ENCODE measurements around the gene DAB2IP. TPM values are rescaled to one million over a fixed set of nuclear protein-coding genes. Genes with fewer than 3 reads are reported as not detected.

DAB2IP gene
- total and polyA plus RNA-seq, 8 donors = 17.5 to 303 (median 45.6) TPM

DNA sequence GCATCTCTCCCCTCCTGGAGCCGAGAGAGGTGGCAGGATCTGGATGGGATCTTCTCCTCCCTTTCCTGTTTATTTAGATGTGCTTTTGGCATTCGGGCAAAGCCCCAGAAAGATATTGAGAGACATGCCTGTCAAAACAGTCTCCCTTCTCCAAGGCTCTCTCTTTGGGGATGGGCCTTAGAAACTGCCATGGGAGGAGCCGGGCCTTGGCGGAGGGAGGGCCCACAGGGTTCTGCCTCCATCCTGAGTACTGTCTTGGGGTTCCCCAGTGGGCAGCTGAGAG lies 41.9 kb downstream of the DAB2IP start:
- Histone ChIP-seq H3K36me3 (peaks cover 0 to 6% (median 0%) of the 10 kb centered on the region in 4 donors), H3K27me3 (peaks cover 0 to 4% (median 0%) of the 10 kb centered on the region in 3 donors), H3K4me1 (peaks cover 10 to 46% (median 35%) of the 10 kb centered on the region in 4 donors), H3K27ac (peak overlapping the region in 4 of 5 donors; percentile 56 to 84 (median 74)), H3K9me3 (no peaks in the 10 kb centered on the region), H3K4me3 (no peak overlapping the region)
- TF ChIP-seq, protein P1, sequence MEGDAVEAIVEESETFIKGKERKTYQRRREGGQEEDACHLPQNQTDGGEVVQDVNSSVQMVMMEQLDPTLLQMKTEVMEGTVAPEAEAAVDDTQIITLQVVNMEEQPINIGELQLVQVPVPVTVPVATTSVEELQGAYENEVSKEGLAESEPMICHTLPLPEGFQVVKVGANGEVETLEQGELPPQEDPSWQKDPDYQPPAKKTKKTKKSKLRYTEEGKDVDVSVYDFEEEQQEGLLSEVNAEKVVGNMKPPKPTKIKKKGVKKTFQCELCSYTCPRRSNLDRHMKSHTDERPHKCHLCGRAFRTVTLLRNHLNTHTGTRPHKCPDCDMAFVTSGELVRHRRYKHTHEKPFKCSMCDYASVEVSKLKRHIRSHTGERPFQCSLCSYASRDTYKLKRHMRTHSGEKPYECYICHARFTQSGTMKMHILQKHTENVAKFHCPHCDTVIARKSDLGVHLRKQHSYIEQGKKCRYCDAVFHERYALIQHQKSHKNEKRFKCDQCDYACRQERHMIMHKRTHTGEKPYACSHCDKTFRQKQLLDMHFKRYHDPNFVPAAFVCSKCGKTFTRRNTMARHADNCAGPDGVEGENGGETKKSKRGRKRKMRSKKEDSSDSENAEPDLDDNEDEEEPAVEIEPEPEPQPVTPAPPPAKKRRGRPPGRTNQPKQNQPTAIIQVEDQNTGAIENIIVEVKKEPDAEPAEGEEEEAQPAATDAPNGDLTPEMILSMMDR (IDR thresholded peaks at IDR 0.05) = no peak
- TF ChIP-seq POLR2AphosphoS5 (IDR thresholded peaks at IDR 0.05) = no peak
- no peak for TF ChIP-seq POLR2A (IDR thresholded peaks at IDR 0.05)
- no peak for TF ChIP-seq EP300 (IDR thresholded peaks at IDR 0.05)
- DNase-seq = no peak
- WGBS, 5 donors = 73 to 89% (median 75%) methylated on average over 4 of the region's 4 CpGs
- intact Hi-C loops (cut with DNase I; ENCODE audit: low total_unique reads) = no loop called here

DNA sequence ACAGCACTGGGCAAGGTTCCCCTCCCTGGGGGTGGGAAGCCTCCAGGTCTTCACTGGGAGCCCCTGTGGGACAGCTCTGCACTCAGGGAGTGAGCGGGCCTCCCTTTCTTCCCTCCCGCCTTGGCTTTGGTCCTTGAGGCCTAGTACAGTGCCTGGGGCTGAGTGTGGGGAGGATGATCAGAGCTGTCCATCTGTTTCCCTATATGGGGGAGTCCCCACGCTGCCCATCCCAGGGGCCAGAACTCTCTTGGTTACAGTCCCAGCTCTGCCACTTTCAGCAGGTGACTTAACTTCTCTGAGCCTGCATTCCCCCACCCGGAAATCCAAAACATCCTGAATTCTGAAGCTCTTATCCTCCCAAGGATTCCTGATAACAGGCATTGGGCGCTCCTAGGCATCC lies 42.6 kb downstream of the DAB2IP start:
- DNase-seq = no peak
- no peak for TF ChIP-seq POLR2A (IDR thresholded peaks at IDR 0.05)
- TF ChIP-seq POLR2AphosphoS5 (IDR thresholded peaks at IDR 0.05) = no peak
- TF ChIP-seq, protein P1 (IDR thresholded peaks at IDR 0.05) = no peak
- no peak for TF ChIP-seq EP300 (IDR thresholded peaks at IDR 0.05)
- H3K36me3 ChIP-seq = no peaks in the 10 kb centered on the region
- H3K27ac ChIP-seq = peak overlapping the region in 1 of 5 donors; percentile 84
- no peaks in the 10 kb centered on the region for H3K9me3 ChIP-seq
- peaks cover 15 to 51% (median 40%) of the 10 kb centered on the region in 4 donors for H3K4me1 ChIP-seq
- H3K27me3 ChIP-seq = peaks cover 0 to 9% (median 5%) of the 10 kb centered on the region in 3 donors
- 90 to 96% (median 95%) methylated on average over 5 of the region's 5 CpGs for WGBS, 5 donors
- no peak overlapping the region for H3K4me3 ChIP-seq
- intact Hi-C loops (cut with DNase I; ENCODE audit: low total_unique reads) = no loop called here

DNA sequence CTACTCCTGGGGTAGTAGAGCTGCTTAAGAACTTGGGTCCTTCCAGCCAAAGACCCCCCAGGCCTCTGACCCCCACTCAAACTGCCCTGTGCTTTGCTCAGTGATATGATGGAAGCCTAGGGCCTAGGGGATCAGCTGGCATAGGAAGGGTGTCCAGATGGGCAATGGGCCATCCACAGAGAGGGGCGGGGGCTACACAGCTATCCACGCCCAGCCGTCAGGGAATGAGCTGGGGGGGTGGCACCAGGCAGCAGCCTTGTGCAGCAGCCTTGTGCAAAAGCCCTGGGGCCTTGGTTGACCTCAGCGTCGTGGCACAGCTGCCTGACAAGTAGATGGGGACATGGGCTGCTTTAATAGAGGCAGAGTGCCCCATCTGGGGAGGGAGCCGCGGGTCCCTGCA lies 43.2 kb downstream of the DAB2IP start:
- H3K4me3 ChIP-seq = no peak overlapping the region
- H3K9me3 ChIP-seq = no peaks in the 10 kb centered on the region
- no peak for TF ChIP-seq EP300 (IDR thresholded peaks at IDR 0.05)
- TF ChIP-seq POLR2A (IDR thresholded peaks at IDR 0.05) = no peak
- H3K4me1 ChIP-seq = peaks cover 17 to 50% (median 43%) of the 10 kb centered on the region in 4 donors
- intact Hi-C loops (cut with DNase I; ENCODE audit: low total_unique reads) = no loop called here
- peaks cover 0 to 14% (median 5%) of the 10 kb centered on the region in 3 donors for H3K27me3 ChIP-seq
- WGBS, 5 donors = 67 to 93% (median 82%) methylated on average over 5 to 7 of the region's 7 CpGs
- no peaks in the 10 kb centered on the region for H3K36me3 ChIP-seq
- H3K27ac ChIP-seq = peak overlapping the region in 1 of 5 donors; percentile 84
- DNase-seq = no peak

DNA sequence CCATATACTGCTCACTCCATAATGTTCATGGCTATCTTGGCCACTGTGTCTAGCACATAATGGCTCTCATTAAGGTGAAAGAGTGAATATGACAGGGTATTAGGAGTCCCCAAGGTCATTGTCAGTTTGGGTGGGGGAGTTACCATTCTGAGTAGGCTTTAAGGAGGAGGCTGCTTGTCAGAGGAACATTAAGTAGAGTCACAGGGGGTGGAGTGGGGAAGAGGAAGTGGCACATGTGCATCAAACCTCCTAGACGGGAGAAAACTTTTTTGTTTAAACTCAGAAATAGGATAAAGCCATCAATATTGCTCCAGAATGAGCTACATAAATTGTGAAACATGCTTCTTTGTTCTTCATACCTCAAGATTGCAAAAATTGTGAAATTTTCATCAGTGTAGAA lies 45.5 kb downstream of the DAB2IP start:
- intact Hi-C loops (cut with DNase I; ENCODE audit: low total_unique reads) = no loop called here
- WGBS, 5 donors = 53 to 81% (median 69%) methylated on average over 1 of the region's 1 CpG
- TF ChIP-seq POLR2AphosphoS5 (IDR thresholded peaks at IDR 0.05) (no peak), POLR2A (IDR thresholded peaks at IDR 0.05) (no peak), EP300 (IDR thresholded peaks at IDR 0.05) (no peak)
- TF ChIP-seq, protein P1 (IDR thresholded peaks at IDR 0.05) = no peak

More for the DNA sequence above, 45.5 kb downstream of the DAB2IP start:
- DNase-seq = no peak
- peaks cover 40 to 52% (median 47%) of the 10 kb centered on the region in 4 donors for H3K4me1 ChIP-seq
- no peaks in the 10 kb centered on the region for H3K36me3 ChIP-seq
- no peak overlapping the region for H3K27ac ChIP-seq
- H3K27me3 ChIP-seq = peaks cover 0 to 37% (median 5%) of the 10 kb centered on the region in 3 donors
- no peak overlapping the region for H3K4me3 ChIP-seq
- H3K9me3 ChIP-seq = no peaks in the 10 kb centered on the region

Measured in stomach (tissue), 9 donors.